ENCODE data around the gene TEX26. TPM values are rescaled to one million over a fixed set of nuclear protein-coding genes. Genes with fewer than 3 reads are reported as not detected.
A peak's percentile ranks its signal among the peaks of the same experiment; 100 is the strongest.

TEX26 gene
- total RNA-seq, 1 donor from 2014 or later: not detected

DNA sequence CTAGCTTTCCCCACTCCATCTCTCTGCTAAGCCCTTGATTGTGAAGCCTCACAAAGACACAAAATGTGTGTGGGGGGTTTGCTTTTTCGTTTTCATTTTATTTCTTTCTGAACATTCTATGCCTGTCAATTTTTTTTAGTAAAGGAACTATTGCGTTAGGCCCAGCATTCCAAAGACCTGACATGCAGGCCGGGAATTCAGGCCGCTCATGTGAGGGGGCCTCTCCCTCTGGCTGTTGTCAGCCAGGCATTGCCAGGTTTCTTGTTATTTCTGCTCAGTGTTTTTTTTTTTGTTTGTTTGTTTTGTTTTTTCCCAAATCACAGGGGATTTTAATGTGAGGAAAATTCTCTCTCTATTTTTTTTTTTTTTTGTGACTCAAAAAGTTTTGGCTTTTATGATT lies 36.7 kb upstream of the TEX26 start:
- no peaks in the 10 kb centered on the region for H3K27me3 ChIP-seq
- H3K36me3 ChIP-seq: no peaks in the 10 kb centered on the region
- no peaks in the 10 kb centered on the region for H3K9me3 ChIP-seq
- intact Hi-C loops (cut with DNase I): loop anchor here (1.0 to 5.0 kb wide), 2 partner anchors 13 to 267 kb away; partner anchors contain the start of gene HSPH1
- TF ChIP-seq, protein P1, sequence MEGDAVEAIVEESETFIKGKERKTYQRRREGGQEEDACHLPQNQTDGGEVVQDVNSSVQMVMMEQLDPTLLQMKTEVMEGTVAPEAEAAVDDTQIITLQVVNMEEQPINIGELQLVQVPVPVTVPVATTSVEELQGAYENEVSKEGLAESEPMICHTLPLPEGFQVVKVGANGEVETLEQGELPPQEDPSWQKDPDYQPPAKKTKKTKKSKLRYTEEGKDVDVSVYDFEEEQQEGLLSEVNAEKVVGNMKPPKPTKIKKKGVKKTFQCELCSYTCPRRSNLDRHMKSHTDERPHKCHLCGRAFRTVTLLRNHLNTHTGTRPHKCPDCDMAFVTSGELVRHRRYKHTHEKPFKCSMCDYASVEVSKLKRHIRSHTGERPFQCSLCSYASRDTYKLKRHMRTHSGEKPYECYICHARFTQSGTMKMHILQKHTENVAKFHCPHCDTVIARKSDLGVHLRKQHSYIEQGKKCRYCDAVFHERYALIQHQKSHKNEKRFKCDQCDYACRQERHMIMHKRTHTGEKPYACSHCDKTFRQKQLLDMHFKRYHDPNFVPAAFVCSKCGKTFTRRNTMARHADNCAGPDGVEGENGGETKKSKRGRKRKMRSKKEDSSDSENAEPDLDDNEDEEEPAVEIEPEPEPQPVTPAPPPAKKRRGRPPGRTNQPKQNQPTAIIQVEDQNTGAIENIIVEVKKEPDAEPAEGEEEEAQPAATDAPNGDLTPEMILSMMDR (IDR thresholded peaks at IDR 0.05): no peak
- peaks cover 24 to 51% of the 10 kb centered on the region in 2 donors for H3K4me1 ChIP-seq
- peak; percentile 65 to 93 for DNase-seq (ENCODE audit: low spot score in 2 of 2)
- peak overlapping the region; percentile 98 to 99 for H3K27ac ChIP-seq
- H3K4me3 ChIP-seq: no peak overlapping the region

DNA sequence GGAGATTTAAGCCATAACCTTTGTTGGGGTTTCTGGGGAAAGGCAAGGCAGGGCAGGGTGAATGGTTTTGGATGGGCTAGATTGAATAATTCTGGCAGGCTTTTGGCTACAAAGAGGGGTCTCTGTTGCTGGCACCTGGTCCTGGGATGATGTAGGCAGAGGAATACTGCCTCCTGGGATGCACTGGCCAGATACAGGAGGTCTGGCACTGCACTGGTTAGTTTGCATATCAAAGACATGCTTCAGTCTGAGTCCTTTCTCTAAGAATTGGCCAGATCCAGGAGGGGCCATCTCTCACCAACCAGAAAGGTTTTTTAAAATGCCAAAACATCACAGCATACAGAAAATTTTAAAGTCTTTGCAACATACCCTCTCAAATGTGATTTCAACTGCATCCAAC lies 34.4 kb upstream of the TEX26 start:
- Histone ChIP-seq H3K4me1 (peaks cover 24 to 54% of the 10 kb centered on the region in 2 donors), H3K27ac (peak overlapping the region; percentile 98 to 99), H3K9me3 (no peaks in the 10 kb centered on the region), H3K27me3 (no peaks in the 10 kb centered on the region), H3K4me3 (peak overlapping the region in 1 of 2 donors; percentile 42), H3K36me3 (no peaks in the 10 kb centered on the region)
- intact Hi-C loops (cut with DNase I): loop anchor here (1.0 to 5.0 kb wide), 5 partner anchors 18 to 281 kb away; partner anchors contain the start of genes HSPH1 and USPL1
- TF ChIP-seq, protein P1 (IDR thresholded peaks at IDR 0.05): no peak
- no peak for DNase-seq (ENCODE audit: low spot score in 2 of 2)

DNA sequence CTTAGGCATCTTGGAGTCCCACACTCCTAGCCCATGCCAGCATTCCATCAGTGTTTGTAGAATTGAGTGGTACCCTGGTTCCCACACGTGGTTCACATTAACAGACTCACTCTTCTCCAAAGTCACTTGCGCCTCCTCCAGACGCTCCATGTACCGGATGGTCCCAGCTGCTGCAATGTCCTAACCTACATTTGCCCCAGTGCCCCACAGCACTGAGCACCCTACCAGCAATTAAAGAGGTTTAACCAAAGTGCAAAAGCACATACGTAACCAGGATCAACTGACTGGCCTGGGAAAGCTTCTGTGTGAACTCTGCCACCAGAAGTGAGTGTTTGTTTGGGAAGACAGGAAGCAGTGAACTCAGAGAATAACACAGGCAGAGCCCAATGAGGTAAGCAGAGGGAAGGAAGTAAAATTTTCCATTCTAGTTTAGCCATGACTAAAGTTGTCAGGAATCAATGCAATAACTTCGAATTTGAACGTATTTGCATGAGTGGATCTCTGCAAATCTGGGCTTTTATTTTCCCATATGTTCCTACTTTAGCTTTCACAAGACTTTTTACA lies 33.7 kb upstream of the TEX26 start:
- H3K27ac ChIP-seq: peak overlapping the region; percentile 98 to 99
- H3K4me3 ChIP-seq: peak overlapping the region in 1 of 2 donors; percentile 42
- intact Hi-C loops (cut with DNase I): loop anchor here (1.0 to 5.0 kb wide), 5 partner anchors 18 to 281 kb away; partner anchors contain the start of genes HSPH1 and USPL1
- TF ChIP-seq, protein P1 (IDR thresholded peaks at IDR 0.05): peak in 1 of 3 experiments; percentile 12
- H3K36me3 ChIP-seq: no peaks in the 10 kb centered on the region
- no peaks in the 10 kb centered on the region for H3K9me3 ChIP-seq
- peaks cover 24 to 52% of the 10 kb centered on the region in 2 donors for H3K4me1 ChIP-seq
- H3K27me3 ChIP-seq: no peaks in the 10 kb centered on the region
- DNase-seq (ENCODE audit: low spot score in 2 of 2): peak; percentile 54 to 94

DNA sequence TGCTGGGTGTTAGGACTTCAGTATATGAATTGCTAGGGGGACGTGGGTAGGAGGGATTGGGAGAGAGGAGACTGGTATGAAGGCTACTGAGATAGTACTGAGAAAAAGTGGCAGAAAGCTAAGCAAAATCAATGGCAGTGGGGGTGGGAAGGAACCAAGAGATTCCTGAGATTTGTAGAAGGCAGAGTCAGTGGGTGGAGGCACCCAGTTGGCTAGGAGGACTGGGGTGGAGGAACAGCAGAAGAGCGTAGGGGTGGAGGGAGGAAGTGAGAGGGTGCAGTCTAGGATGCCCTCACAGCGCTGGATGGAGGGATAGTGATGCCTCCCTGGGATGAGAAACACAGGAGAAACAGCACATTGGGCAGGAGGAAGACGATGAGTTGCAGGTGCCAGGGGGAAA lies 32.0 kb upstream of the TEX26 start:
- intact Hi-C loops (cut with DNase I): loop anchor here (10.0 kb wide), 1 partner anchor 436 kb away; the partner anchor contains the start of gene HMGB1
- TF ChIP-seq, protein P1 (IDR thresholded peaks at IDR 0.05): no peak
- no peak for DNase-seq (ENCODE audit: low spot score in 2 of 2)
- H3K4me3 ChIP-seq: no peak overlapping the region
- no peaks in the 10 kb centered on the region for H3K27me3 ChIP-seq
- H3K36me3 ChIP-seq: no peaks in the 10 kb centered on the region
- H3K4me1 ChIP-seq: peaks cover 21 to 47% of the 10 kb centered on the region in 2 donors
- H3K27ac ChIP-seq: peak overlapping the region; percentile 98 to 99
- no peaks in the 10 kb centered on the region for H3K9me3 ChIP-seq

DNA sequence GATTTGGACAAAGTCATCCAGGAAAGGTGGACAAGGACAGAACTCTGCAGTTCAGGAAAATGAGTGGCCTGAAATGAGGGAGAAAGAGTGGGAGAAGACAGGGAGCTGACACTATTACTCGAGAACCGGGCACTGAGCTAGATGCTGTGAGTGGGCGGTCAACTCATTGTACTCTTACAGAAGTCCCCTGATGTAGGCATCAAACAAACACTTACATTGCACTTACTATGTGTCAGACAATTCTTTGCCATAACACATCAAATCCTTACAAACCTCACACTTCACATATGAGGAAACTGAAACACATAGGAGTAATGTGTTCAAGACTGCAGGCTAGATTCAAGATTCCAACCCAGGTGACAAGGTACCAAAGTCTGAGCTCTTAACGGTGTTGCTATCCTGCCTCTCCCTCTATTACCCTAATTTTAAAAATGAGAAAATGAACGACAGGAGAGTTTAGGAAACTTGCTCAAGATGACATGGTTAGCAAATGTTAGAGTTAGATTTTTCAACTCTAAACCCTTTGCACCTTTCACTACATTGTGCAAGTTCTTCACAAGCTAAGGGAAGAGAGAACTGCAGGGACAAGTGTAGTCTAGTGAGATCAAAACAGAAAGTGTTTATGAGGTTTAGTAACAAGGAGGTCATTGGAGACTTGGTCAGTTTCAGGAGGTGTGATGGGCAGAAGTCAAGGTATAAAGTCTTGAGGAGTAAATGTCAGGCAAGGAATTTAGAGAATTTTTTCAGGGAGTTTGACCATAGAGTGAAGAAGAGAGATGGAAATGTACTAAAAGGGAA lies 31.3 kb upstream of the TEX26 start:
- no peaks in the 10 kb centered on the region for H3K36me3 ChIP-seq
- no peaks in the 10 kb centered on the region for H3K27me3 ChIP-seq
- no peaks in the 10 kb centered on the region for H3K9me3 ChIP-seq
- H3K4me3 ChIP-seq: no peak overlapping the region
- TF ChIP-seq, protein P1 (IDR thresholded peaks at IDR 0.05): no peak
- peaks cover 20 to 49% of the 10 kb centered on the region in 2 donors for H3K4me1 ChIP-seq
- peak overlapping the region; percentile 98 to 99 for H3K27ac ChIP-seq
- no peak for DNase-seq (ENCODE audit: low spot score in 2 of 2)
- intact Hi-C loops (cut with DNase I): loop anchor here (10.0 kb wide), 1 partner anchor 436 kb away; the partner anchor contains the start of gene HMGB1
